Measurements from ENCODE around the gene SLPI.

Gene SLPI

GRCh38 chr20:45269754-45270270, 15.4 kb upstream of the SLPI start:
- DNase-seq: no peak

GRCh38 chr20:45269056-45269455, 14.7 kb upstream of the SLPI start:
- no peak for DNase-seq

GRCh38 chr20:45268531-45268930, 14.2 kb upstream of the SLPI start:
- DNase-seq: no peak

GRCh38 chr20:45266977-45267376, 12.6 kb upstream of the SLPI start:
- peak; percentile 8 for DNase-seq

- no peak for DNase-seq
Observed at GRCh38 chr20:45263556-45264266, 9.3 kb upstream of the SLPI start.

- no peak for DNase-seq
Observed at GRCh38 chr20:45258664-45259063, 4.3 kb upstream of the SLPI start.

GRCh38 chr20:45258259-45258658, 3.9 kb upstream of the SLPI start:
- no peak for DNase-seq

- DNase-seq: no peak
Observed at GRCh38 chr20:45257711-45258110, 3.3 kb upstream of the SLPI start.

GRCh38 chr20:45257161-45257560, 2.8 kb upstream of the SLPI start:
- no peak for DNase-seq

- no peak for DNase-seq
Observed at GRCh38 chr20:45253261-45253660, 1.1 kb downstream of the SLPI start.

- no peak for DNase-seq
Observed at GRCh38 chr20:45251884-45252560, 2.3 kb downstream of the SLPI start.

- DNase-seq: no peak
Observed at GRCh38 chr20:45248609-45249008, 5.8 kb downstream of the SLPI start.

GRCh38 chr20:45247865-45248264, 6.5 kb downstream of the SLPI start:
- DNase-seq: no peak

- DNase-seq: no peak
Observed at GRCh38 chr20:45246109-45246508, 8.3 kb downstream of the SLPI start.

- no peak for DNase-seq
Observed at GRCh38 chr20:45238139-45238538, 16.2 kb downstream of the SLPI start.

GRCh38 chr20:45235995-45236394, 18.4 kb downstream of the SLPI start:
- DNase-seq: peak; percentile 2

- DNase-seq: no peak
Observed at GRCh38 chr20:45230631-45231030, 23.7 kb downstream of the SLPI start.

- no peak for DNase-seq
Observed at GRCh38 chr20:45229264-45230056, 24.9 kb downstream of the SLPI start.

- DNase-seq: no peak
Observed at GRCh38 chr20:45226287-45226686, 28.1 kb downstream of the SLPI start.

- DNase-seq: no peak
Observed at GRCh38 chr20:45223136-45223535, 31.2 kb downstream of the SLPI start.

- DNase-seq: no peak
Observed at GRCh38 chr20:45221076-45221475, 33.3 kb downstream of the SLPI start, which contains the start of gene SEMG2. Gene SEMG2, plus strand, starts transcription at chr20:45221373. Its CDS starts 17 bp downstream, at chr20:45221390.

GRCh38 chr20:45218636-45219035, 35.7 kb downstream of the SLPI start:
- DNase-seq: no peak

- no peak for DNase-seq
Observed at GRCh38 chr20:45218124-45218523, 36.2 kb downstream of the SLPI start.

GRCh38 chr20:45212836-45213235, 41.5 kb downstream of the SLPI start:
- no peak for DNase-seq

Data from kidney glomerular epithelial cell (primary cell).